ENCODE data around the gene TMPRSS2. TPM values are rescaled to one million over a fixed set of nuclear protein-coding genes. Genes with fewer than 3 reads are reported as not detected.

The TMPRSS2 gene
- total and polyA plus RNA-seq, 9 donors, result 0.01 to 3.0 (median 1.2) TPM; not detected in 3

DNA sequence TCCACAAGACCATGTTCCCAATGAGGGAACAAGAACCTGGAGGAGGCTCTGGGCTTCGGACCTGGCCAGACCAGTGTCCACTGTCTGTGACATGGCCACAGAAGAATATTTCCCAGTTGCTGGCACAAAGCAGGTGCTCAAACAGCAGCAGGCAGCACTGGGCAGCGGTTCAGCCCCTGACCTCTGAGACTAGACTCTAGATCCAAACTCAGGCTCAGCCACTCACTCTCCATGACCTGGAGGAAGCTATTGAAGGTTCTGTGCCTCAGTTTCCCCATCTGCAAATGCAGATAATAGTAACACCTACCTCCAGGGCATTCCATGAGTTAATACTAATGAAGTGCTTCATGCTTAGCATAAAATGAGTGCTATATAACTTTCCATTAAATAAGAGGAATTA is 8.0 kb downstream of the TMPRSS2 start:
- intact Hi-C loops (cut with DNase I), result no loop called here
- Histone ChIP-seq H3K4me3 (no peak overlapping the region), H3K4me1 (ENCODE audit: insufficient read depth) (no peaks in the 10 kb centered on the region), H3K9me3 (no peaks in the 10 kb centered on the region), H3K27ac (no peak overlapping the region), H3K27me3 (no peaks in the 10 kb centered on the region), H3K36me3 (no peaks in the 10 kb centered on the region)
- WGBS, 3 donors, result 81 to 91% (median 87%) methylated on average over 2 of the region's 2 CpGs
- TF ChIP-seq, protein P1, sequence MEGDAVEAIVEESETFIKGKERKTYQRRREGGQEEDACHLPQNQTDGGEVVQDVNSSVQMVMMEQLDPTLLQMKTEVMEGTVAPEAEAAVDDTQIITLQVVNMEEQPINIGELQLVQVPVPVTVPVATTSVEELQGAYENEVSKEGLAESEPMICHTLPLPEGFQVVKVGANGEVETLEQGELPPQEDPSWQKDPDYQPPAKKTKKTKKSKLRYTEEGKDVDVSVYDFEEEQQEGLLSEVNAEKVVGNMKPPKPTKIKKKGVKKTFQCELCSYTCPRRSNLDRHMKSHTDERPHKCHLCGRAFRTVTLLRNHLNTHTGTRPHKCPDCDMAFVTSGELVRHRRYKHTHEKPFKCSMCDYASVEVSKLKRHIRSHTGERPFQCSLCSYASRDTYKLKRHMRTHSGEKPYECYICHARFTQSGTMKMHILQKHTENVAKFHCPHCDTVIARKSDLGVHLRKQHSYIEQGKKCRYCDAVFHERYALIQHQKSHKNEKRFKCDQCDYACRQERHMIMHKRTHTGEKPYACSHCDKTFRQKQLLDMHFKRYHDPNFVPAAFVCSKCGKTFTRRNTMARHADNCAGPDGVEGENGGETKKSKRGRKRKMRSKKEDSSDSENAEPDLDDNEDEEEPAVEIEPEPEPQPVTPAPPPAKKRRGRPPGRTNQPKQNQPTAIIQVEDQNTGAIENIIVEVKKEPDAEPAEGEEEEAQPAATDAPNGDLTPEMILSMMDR (IDR thresholded peaks at IDR 0.05), result no peak
- no peak for DNase-seq

DNA sequence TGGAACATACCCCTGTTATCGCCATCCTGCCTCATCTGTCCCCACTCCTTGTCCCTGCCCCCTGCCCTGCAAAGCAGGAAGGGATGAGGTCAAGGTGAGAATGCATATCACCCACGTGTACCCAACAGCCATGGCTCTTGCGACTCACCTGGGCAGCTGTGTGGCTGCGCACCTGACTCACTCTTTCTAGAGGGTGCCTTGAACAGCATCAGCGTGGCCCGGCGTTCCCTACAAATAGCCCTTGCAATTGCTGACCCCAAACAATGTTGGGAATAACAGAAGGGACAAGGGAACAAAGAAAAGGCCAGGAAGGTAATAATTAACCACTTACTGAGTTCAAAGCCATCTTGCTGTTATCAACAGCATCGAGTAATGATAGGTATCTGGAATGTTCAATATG is 10.2 kb downstream of the TMPRSS2 start:
- no peaks in the 10 kb centered on the region for H3K27me3 ChIP-seq
- intact Hi-C loops (cut with DNase I), result no loop called here
- no peaks in the 10 kb centered on the region for H3K4me1 ChIP-seq (ENCODE audit: insufficient read depth)
- no peak overlapping the region for H3K27ac ChIP-seq
- 81 to 84% (median 83%) methylated on average over 8 of the region's 8 CpGs for WGBS, 3 donors
- H3K36me3 ChIP-seq, result no peaks in the 10 kb centered on the region
- TF ChIP-seq POLR2A (IDR thresholded peaks at IDR 0.05), result no peak
- TF ChIP-seq, protein P1 (IDR thresholded peaks at IDR 0.05), result no peak
- no peak for TF ChIP-seq EP300 (IDR thresholded peaks at IDR 0.05)
- no peaks in the 10 kb centered on the region for H3K9me3 ChIP-seq
- no peak for DNase-seq
- H3K4me3 ChIP-seq, result no peak overlapping the region

DNA sequence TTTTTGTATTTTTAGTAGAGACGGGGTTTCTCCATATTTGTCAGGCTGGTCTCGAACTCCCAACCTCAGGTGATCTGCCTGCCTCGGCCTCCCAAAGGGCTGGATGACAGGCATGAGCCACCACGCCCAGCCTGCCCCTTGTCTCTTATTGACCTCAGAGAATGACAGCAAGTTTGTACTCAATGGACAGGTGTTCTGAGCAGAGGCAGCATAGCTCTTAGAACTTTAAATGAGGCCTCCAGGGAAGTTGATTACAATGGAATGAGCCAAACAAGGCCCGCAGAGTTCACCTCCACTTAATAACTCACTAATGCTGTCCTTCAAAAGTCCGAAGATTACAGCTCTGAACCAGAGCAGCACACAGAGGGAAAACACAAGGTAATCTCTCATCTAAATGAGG is 10.9 kb downstream of the TMPRSS2 start:
- 82 to 87% (median 86%) methylated on average over 6 of the region's 6 CpGs for WGBS, 3 donors
- Histone ChIP-seq H3K4me3 (no peak overlapping the region), H3K27ac (no peak overlapping the region), H3K36me3 (no peaks in the 10 kb centered on the region), H3K9me3 (no peaks in the 10 kb centered on the region), H3K27me3 (no peaks in the 10 kb centered on the region), H3K4me1 (ENCODE audit: insufficient read depth) (no peaks in the 10 kb centered on the region)
- no peak for DNase-seq
- intact Hi-C loops (cut with DNase I), result no loop called here
- TF ChIP-seq EP300 (IDR thresholded peaks at IDR 0.05), result no peak
- TF ChIP-seq, protein P1 (IDR thresholded peaks at IDR 0.05), result no peak
- no peak for TF ChIP-seq POLR2A (IDR thresholded peaks at IDR 0.05)

DNA sequence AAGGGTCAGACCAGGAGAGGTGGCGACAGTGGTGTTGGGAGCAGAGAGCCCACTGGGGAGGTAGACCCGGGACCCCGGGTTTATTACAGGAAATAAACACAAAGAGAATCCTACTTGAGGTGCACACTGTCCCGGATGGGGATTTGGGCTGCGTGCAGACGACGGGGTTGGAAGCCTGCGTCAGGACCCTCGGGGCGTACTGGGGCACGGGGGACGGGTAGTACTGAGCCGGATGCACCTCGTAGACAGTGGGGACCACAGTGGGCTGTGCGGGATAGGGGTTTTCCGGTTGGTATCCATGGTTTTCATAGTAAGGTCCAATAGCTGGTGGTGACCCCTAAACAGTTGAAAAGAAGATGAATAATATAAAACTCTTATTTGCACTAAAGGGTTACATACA is 13.7 kb downstream of the TMPRSS2 start:
- no peak for DNase-seq
- no peak for TF ChIP-seq EP300 (IDR thresholded peaks at IDR 0.05)
- TF ChIP-seq, protein P1 (IDR thresholded peaks at IDR 0.05), result no peak
- no peak for TF ChIP-seq POLR2A (IDR thresholded peaks at IDR 0.05)
- H3K27ac ChIP-seq, result no peak overlapping the region
- WGBS, 3 donors, result 95 to 96% (median 95%) methylated on average over 16 of the region's 16 CpGs
- no peaks in the 10 kb centered on the region for H3K27me3 ChIP-seq
- no peaks in the 10 kb centered on the region for H3K9me3 ChIP-seq
- H3K4me1 ChIP-seq (ENCODE audit: insufficient read depth), result peaks cover 2% of the 10 kb centered on the region
- no peak overlapping the region for H3K4me3 ChIP-seq
- intact Hi-C loops (cut with DNase I), result no loop called here
- no peaks in the 10 kb centered on the region for H3K36me3 ChIP-seq

DNA sequence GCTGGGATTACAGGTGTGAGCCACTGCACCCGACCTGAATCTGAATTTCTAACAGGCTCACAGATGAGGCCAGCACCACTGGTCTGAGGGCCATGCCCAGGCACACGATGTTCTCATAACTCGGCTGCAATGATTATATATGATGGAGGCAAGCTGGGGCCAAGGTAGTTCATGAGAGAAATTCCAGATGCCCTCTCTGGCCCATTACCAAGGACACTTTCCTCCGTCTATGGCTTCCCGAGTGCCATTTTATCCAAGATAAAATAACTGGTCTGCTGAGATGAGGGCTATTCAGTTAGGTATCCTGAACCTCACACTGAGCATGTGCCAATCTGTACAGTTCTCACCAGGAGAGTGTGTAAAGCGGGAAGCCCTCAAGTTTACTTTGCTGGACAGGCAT is 16.5 kb downstream of the TMPRSS2 start:
- H3K4me1 ChIP-seq (ENCODE audit: insufficient read depth), result peaks cover 6% of the 10 kb centered on the region
- intact Hi-C loops (cut with DNase I), result no loop called here
- H3K27ac ChIP-seq, result no peak overlapping the region
- H3K27me3 ChIP-seq, result no peaks in the 10 kb centered on the region
- H3K36me3 ChIP-seq, result no peaks in the 10 kb centered on the region
- no peak for DNase-seq
- no peaks in the 10 kb centered on the region for H3K9me3 ChIP-seq
- H3K4me3 ChIP-seq, result no peak overlapping the region
- no peak for TF ChIP-seq EP300 (IDR thresholded peaks at IDR 0.05)
- TF ChIP-seq, protein P1 (IDR thresholded peaks at IDR 0.05), result no peak
- TF ChIP-seq POLR2A (IDR thresholded peaks at IDR 0.05), result no peak
- WGBS, 3 donors, result 60 to 65% (median 63%) methylated on average over 6 of the region's 6 CpGs
